H1 (cell line): ENCODE data around the gene SMTN. TPM values are rescaled to one million over a fixed set of nuclear protein-coding genes. Genes with fewer than 3 reads are reported as not detected.

Experiments used
- CTCF ChIA-PET: fragments of 300-600 bp; sonication (Branson Sonifier 250); formaldehyde crosslinking; loops from one replicate; lab custom pipeline; 2021; ENCODE audit not compliant: partially characterized antibody; lab: Charles Lee
- POLR2A ChIA-PET: fragments of 300-600 bp; sonication (Branson Sonifier 250); formaldehyde crosslinking; loops from one replicate; lab custom pipeline; 2021; ENCODE audit warnings: inconsistent platforms; ENCODE audit not compliant: partially characterized antibody; lab: Charles Lee
- DNase-seq, 2 experiments: peaks; one replicate each; pipeline versions ENCODE4 v3.0.0 to v3.0.0-alpha.2; 2010 to 2022; ENCODE audit warnings: low spot score in 2 of 2, low read depth in 1 of 2, mixed read lengths in 1 of 2
- FAIRE-seq: peaks from 2 replicates; lab custom pipeline; 2011; peaks lifted over from hg19 to GRCh38; lab: Jason Lieb, UNC
- H2AFZ ChIP-seq: 2 replicates; pipeline ENCODE4 v1.8.1; 2012; ENCODE audit warnings: low read length, inconsistent platforms
- H2AK5ac ChIP-seq: 2 replicates; pipeline ENCODE4 v1.6.1; 2013; ENCODE audit warnings: low read depth, low read length
- H2BK120ac ChIP-seq: replicated peaks from 2 replicates; pipeline ENCODE3; 2013; ENCODE audit warnings: low read depth, low read length, inconsistent platforms
- H2BK12ac ChIP-seq: 2 replicates; pipeline ENCODE4 v1.6.1; 2013; ENCODE audit warnings: low read depth, low read length
- H2BK15ac ChIP-seq: 2 replicates; pipeline ENCODE4 v1.6.1; 2013; ENCODE audit warnings: low read length
- H2BK20ac ChIP-seq: 2 replicates; pipeline ENCODE4 v1.6.1; 2013; ENCODE audit warnings: low read length
- H2BK5ac ChIP-seq: 2 replicates; pipeline ENCODE4 v1.6.1; 2013; ENCODE audit warnings: low read depth, low read length
- H3K14ac ChIP-seq: 2 replicates; pipeline ENCODE4 v1.6.1; 2013; ENCODE audit warnings: inconsistent platforms; ENCODE audit not compliant: insufficient read length
- H3K18ac ChIP-seq: 2 replicates; pipeline ENCODE4 v1.6.1; 2013; ENCODE audit warnings: low read length; ENCODE audit errors: extremely low read depth
- H3K23ac ChIP-seq: 2 replicates; pipeline ENCODE4 v1.6.1; 2013; ENCODE audit warnings: inconsistent platforms; ENCODE audit not compliant: insufficient read length
- H3K23me2 ChIP-seq: 2 replicates; pipeline ENCODE4 v1.6.1; 2013; ENCODE audit warnings: low read depth, low read length
- H3K27ac ChIP-seq: 2 replicates; pipeline ENCODE4 v1.6.1; 2011; ENCODE audit warnings: low read depth, low read length, inconsistent platforms
- H3K27me3 ChIP-seq, 4 experiments: replicated peaks in 1 of 4; 1 replicate in 1 of 4; 2 replicates in 3 of 4; pipeline versions ENCODE4 v1.6.1 to v1.8.1; 2011 to 2013; ENCODE audit warnings: low read length in 3 of 4, mild to moderate bottlenecking in 3 of 4, inconsistent platforms in 2 of 4, mixed read lengths in 2 of 4, moderate library complexity in 1 of 4; ENCODE audit not compliant: control insufficient read depth in 3 of 4, insufficient read depth in 3 of 4; ENCODE audit errors: extremely low read depth in 1 of 4
- H3K36me3 ChIP-seq, 4 experiments: 2 replicates each; pipeline versions ENCODE4 v1.6.1 to v1.8.1; 2011 to 2013; ENCODE audit warnings: mild to moderate bottlenecking in 4 of 4, low read length in 3 of 4, moderate library complexity in 2 of 4, control low read depth in 1 of 4, inconsistent platforms in 1 of 4; ENCODE audit not compliant: insufficient read depth in 4 of 4, control insufficient read depth in 2 of 4
- H3K4ac ChIP-seq: replicated peaks from 2 replicates; pipeline ENCODE3; 2013; ENCODE audit warnings: low read length, low read depth, mixed read lengths, inconsistent platforms; ENCODE audit not compliant: insufficient read length
- H3K4me1 ChIP-seq, 4 experiments: replicated peaks in 1 of 4; 1 replicate in 1 of 4; 2 replicates in 3 of 4; pipeline versions ENCODE4 v1.6.1 to v1.8.1; 2011 to 2013; ENCODE audit warnings: low read length in 3 of 4, inconsistent platforms in 2 of 4, mixed read lengths in 1 of 4; ENCODE audit not compliant: insufficient read depth in 4 of 4, control insufficient read depth in 3 of 4
- H3K4me2 ChIP-seq, 2 experiments: 2 replicates each; pipeline versions ENCODE4 v1.6.1 to v1.8.1; 2011 to 2013; ENCODE audit warnings: low read depth in 2 of 2, low read length in 2 of 2, control low read depth in 1 of 2, inconsistent platforms in 1 of 2, mild to moderate bottlenecking in 1 of 2; ENCODE audit not compliant: insufficient read depth in 1 of 2
- H3K4me3 ChIP-seq, 4 experiments: fragments of 200-600, 300-600 bp in 1 of 4; sonication (generic), shearing (Covaris generic), sonication (Bioruptor Twin) in 1 of 4; 2 replicates each; pipeline versions ENCODE4 v1.5.1 to v1.8.1; 2011 to 2016; ENCODE audit warnings: low read length in 4 of 4, low read depth in 3 of 4, control low read depth in 2 of 4, inconsistent platforms in 2 of 4, mild to moderate bottlenecking in 2 of 4, mixed read lengths in 1 of 4, moderate library complexity in 1 of 4; ENCODE audit not compliant: insufficient read depth in 2 of 4; ENCODE audit errors: extremely low read depth in 1 of 4
- H3K56ac ChIP-seq: replicated peaks from 2 replicates; pipeline ENCODE3; 2013; ENCODE audit warnings: low read depth, mild to moderate bottlenecking, mixed read lengths, low read length, inconsistent platforms; ENCODE audit not compliant: insufficient read length
- H3K79me1 ChIP-seq: 2 replicates; pipeline ENCODE4 v1.6.1; 2013; ENCODE audit warnings: low read depth, low read length, control low read depth
- H3K79me2 ChIP-seq, 2 experiments: 2 replicates each; pipeline versions ENCODE4 v1.6.1 to v1.8.1; 2012 to 2013; ENCODE audit warnings: low read length in 2 of 2, mild to moderate bottlenecking in 2 of 2, inconsistent platforms in 1 of 2; ENCODE audit not compliant: insufficient read depth in 2 of 2, control insufficient read depth in 1 of 2
- H3K9ac ChIP-seq, 4 experiments: replicated peaks in 1 of 4; 1 replicate in 1 of 4; 2 replicates in 3 of 4; pipeline versions ENCODE4 v1.6.1 to v1.8.1; 2011 to 2013; ENCODE audit warnings: low read depth in 3 of 4, low read length in 3 of 4, control low read depth in 2 of 4, mild to moderate bottlenecking in 2 of 4, moderate library complexity in 2 of 4, inconsistent platforms in 1 of 4; ENCODE audit errors: extremely low read depth in 1 of 4
- H3K9me3 ChIP-seq, 2 experiments: 2 replicates each; pipeline versions ENCODE4 v1.6.1 to v1.8.1; 2012 to 2013; ENCODE audit warnings: mild to moderate bottlenecking in 2 of 2, moderate library complexity in 2 of 2, control low read depth in 1 of 2, inconsistent platforms in 1 of 2, low read depth in 1 of 2, low read length in 1 of 2, mixed read lengths in 1 of 2; ENCODE audit not compliant: insufficient read depth in 2 of 2
- H4K20me1 ChIP-seq, 2 experiments: replicated peaks in 1 of 2; 2 replicates each; pipeline versions ENCODE3 to v1.8.1; 2011 to 2013; ENCODE audit warnings: inconsistent platforms in 2 of 2, low read length in 2 of 2, mild to moderate bottlenecking in 1 of 2; ENCODE audit not compliant: insufficient read depth in 2 of 2, control insufficient read depth in 1 of 2
- H4K5ac ChIP-seq: 2 replicates; pipeline ENCODE4 v1.6.1; 2013; ENCODE audit warnings: low read length, low read depth, mixed read lengths, inconsistent platforms; ENCODE audit not compliant: insufficient read length
- H4K8ac ChIP-seq: 2 replicates; pipeline ENCODE4 v1.8.0; 2013; ENCODE audit warnings: mild to moderate bottlenecking, moderate library complexity, low read length, inconsistent platforms; ENCODE audit not compliant: insufficient read depth; ENCODE audit errors: extremely low read depth
- H4K91ac ChIP-seq: replicated peaks from 2 replicates; pipeline ENCODE3; 2013; ENCODE audit warnings: low read length, mixed read lengths, inconsistent platforms; ENCODE audit not compliant: insufficient read length
- ATF3 ChIP-seq: IDR thresholded peaks from 2 replicates; pipeline ENCODE4 v1.6.1; 2011; ENCODE audit warnings: low read depth, mild to moderate bottlenecking, low read length; ENCODE audit not compliant: insufficient read depth
- BCL11A ChIP-seq, 2 experiments: IDR thresholded peaks; one replicate each; pipeline ENCODE4 v1.6.1; 2011; ENCODE audit warnings: low read depth in 2 of 2, low read length in 2 of 2, mild to moderate bottlenecking in 2 of 2
- CBX5 ChIP-seq: fragments of 300-800, 300-1000 bp; sonication (generic); IDR thresholded peaks from 2 replicates; pipeline ENCODE4 v1.7.1; 2016; ENCODE audit warnings: antibody characterized with exemption, low read length, low read depth
- CTCF ChIP-seq, 3 experiments: IDR thresholded peaks; 1 replicate in 2 of 3; 2 replicates in 1 of 3; pipeline versions ENCODE4 v1.5.1 to v1.6.1; 2011; ENCODE audit warnings: low read length in 3 of 3, mild to moderate bottlenecking in 3 of 3, inconsistent platforms in 2 of 3, low read depth in 1 of 3, moderate library complexity in 1 of 3; ENCODE audit not compliant: insufficient read depth in 1 of 3; ENCODE audit errors: control extremely low read depth in 1 of 3
- MAFK ChIP-seq: IDR thresholded peaks from 2 replicates; pipeline ENCODE4 v1.6.1; 2012; ENCODE audit warnings: low read depth, mild to moderate bottlenecking, improper control_type of control experiment, low read length
- SUZ12 ChIP-seq: fragments of 200-600 bp; sonication (generic); IDR thresholded peaks from 2 replicates; pipeline ENCODE4 v1.6.1; 2012; ENCODE audit warnings: mild to moderate bottlenecking, inconsistent platforms, low read length, moderate library complexity, mixed read lengths
- WGBS, 2 experiments: shearing (Covaris generic) in 1 of 2; methylation state at CpG; one replicate each; pipeline versions ENCODE4 v1.1.6 to v1.1.7; 2013 to 2015; ENCODE audit warnings: low lambda C conversion rate in 2 of 2, mixed read lengths in 2 of 2, inconsistent platforms in 1 of 2, low coverage in 1 of 2, missing lambda C conversion rate in 1 of 2; ENCODE audit not compliant: insufficient replicate concordance in 2 of 2, insufficient coverage in 1 of 2, insufficient read length in 1 of 2; ENCODE audit errors: extremely low coverage in 1 of 2, missing lambda C conversion rate in 1 of 2; 5-methylcytosine and 5-hydroxymethylcytosine counted together
- polyA plus RNA-seq, 7 experiments: library from polyadenylated mRNA; depleted of rRNA in 3 of 7; stranded (reverse) in 5 of 7; unstranded in 2 of 7; fragments of >200 nt in 5 of 7; fragments of 200-250 nt in 2 of 7; gene quantifications; 1 replicate in 5 of 7; 2 replicates in 1 of 7; 4 replicates in 1 of 7; pipeline versions ENCODE4 v1.2.1 to v1.2.3, GENCODE V29; 2011 to 2013; ENCODE audit warnings: missing spikeins in 2 of 7, mixed read lengths in 2 of 7
- total RNA-seq: library from RNA; stranded (reverse); fragmentation: NEBNext Ultra II Directional; extraction: Animal tissue kit (Norgen Biotek cat#: 25700); gene quantifications from 2 replicates; pipeline ENCODE4 v1.2.1, GENCODE V29; 2021

Gene SMTN
- total and polyA plus RNA-seq, 2 of the 8 experiments (the other 6 are each of a cell fraction or from before 2014, with no cell fraction given): 12.3 to 20.8 TPM

GRCh38 chr22:31075961-31076360, 5.2 kb upstream of the SMTN start:
- WGBS, 2 experiments: 87% methylated on average over 15 of the region's 15 CpGs; no CpG with 5 or more reads in 1 of the 2 experiments
- no peak overlapping the region for H3K56ac ChIP-seq
- H4K5ac ChIP-seq: no peak overlapping the region

More at GRCh38 chr22:31075961-31076360, 5.2 kb upstream of the SMTN start:
- no peak overlapping the region for H2BK12ac ChIP-seq
- no peaks in the 10 kb centered on the region for H3K36me3 ChIP-seq
- no peak overlapping the region for H2BK5ac ChIP-seq
- no peaks in the 10 kb centered on the region; the same call in 1 of the 2 replicates for H3K79me1 ChIP-seq
- H2AFZ ChIP-seq: no peak overlapping the region
- H2BK120ac ChIP-seq: no peak overlapping the region
- peaks cover 3% of the 10 kb centered on the region for H3K23me2 ChIP-seq
- no peaks in the 10 kb centered on the region for H3K27me3 ChIP-seq
- no peak overlapping the region for H2BK15ac ChIP-seq
- H2AK5ac ChIP-seq: no peak overlapping the region
- H3K9me3 ChIP-seq: no peaks in the 10 kb centered on the region
- no peak overlapping the region for H4K91ac ChIP-seq
- FAIRE-seq (no peak), DNase-seq (no peak)
- H3K4me1 ChIP-seq: peaks cover 0 to 4% (median 2%) of the 10 kb centered on the region in 4 experiments; a peak in 3 of 7 replicates
- H3K18ac ChIP-seq: no peak overlapping the region
- no peak overlapping the region for H4K8ac ChIP-seq
- no peak for TF ChIP-seq BCL11A (IDR thresholded peaks at IDR 0.05; ENCODE audit: low read depth in 2 of 2, low read length in 2 of 2)
- no peak for TF ChIP-seq CTCF (IDR thresholded peaks at IDR 0.05; ENCODE audit: control extremely low read depth in 1 of 3, insufficient read depth in 1 of 3, low read depth in 1 of 3, low read length in 3 of 3)
- peak; percentile 14; the same call in 1 of the 2 replicates for TF ChIP-seq MAFK
- no peak for TF ChIP-seq ATF3
- TF ChIP-seq CBX5: no peak
- TF ChIP-seq SUZ12: no peak
- no peak overlapping the region for H3K4ac ChIP-seq
- no peak overlapping the region for H3K23ac ChIP-seq
- no peak overlapping the region for H3K14ac ChIP-seq
- H3K27ac ChIP-seq: no peak overlapping the region
- no peak overlapping the region for H3K9ac ChIP-seq
- no peak overlapping the region for H3K4me2 ChIP-seq
- ChIA-PET POLR2A (no interaction called here), CTCF (no interaction called here)
- H3K4me3 ChIP-seq: no peak overlapping the region
- H3K79me2 ChIP-seq: no peaks in the 10 kb centered on the region
- no peak overlapping the region for H2BK20ac ChIP-seq
- H4K20me1 ChIP-seq: no peaks in the 10 kb centered on the region
